GM19468 (cell line): ENCODE results near the gene FAM124A.

ENCODE experiments used
- ATAC-seq: cut with Tn5 transposase; IDR thresholded peaks from one replicate; pipeline ENCODE4 v1.9.1; 2021; ENCODE audit warnings: mild to moderate bottlenecking, moderate library complexity, moderate number of reproducible peaks; ENCODE audit not compliant: unreplicated experiment; ENCODE audit errors: extremely low read depth

Gene FAM124A

GRCh38 chr13:51237386-51237785 is 15.2 kb downstream of the FAM124A start:
- no peak for ATAC-seq

- no peak for ATAC-seq
Measured at GRCh38 chr13:51237887-51238286, 15.7 kb downstream of the FAM124A start.

- ATAC-seq, result no peak
Measured at GRCh38 chr13:51240178-51240577, 18.0 kb downstream of the FAM124A start.

- no peak for ATAC-seq
Measured at GRCh38 chr13:51240958-51241357, 18.8 kb downstream of the FAM124A start.

GRCh38 chr13:51241720-51242119 is 19.5 kb downstream of the FAM124A start:
- ATAC-seq, result no peak

- ATAC-seq, result no peak
Measured at GRCh38 chr13:51243227-51243626, 21.0 kb downstream of the FAM124A start.

- ATAC-seq, result no peak
Measured at GRCh38 chr13:51243832-51244231, 21.6 kb downstream of the FAM124A start.

GRCh38 chr13:51244637-51245405 is 22.6 kb downstream of the FAM124A start:
- no peak for ATAC-seq

- ATAC-seq, result no peak
Measured at GRCh38 chr13:51245583-51245982, 23.4 kb downstream of the FAM124A start.

GRCh38 chr13:51246025-51246417 is 23.8 kb downstream of the FAM124A start:
- ATAC-seq, result no peak

- no peak for ATAC-seq
Measured at GRCh38 chr13:51246418-51247277, 24.4 kb downstream of the FAM124A start.

GRCh38 chr13:51249255-51249654 is 27.1 kb downstream of the FAM124A start:
- no peak for ATAC-seq

- no peak for ATAC-seq
Measured at GRCh38 chr13:51249770-51250741, 27.9 kb downstream of the FAM124A start.

- ATAC-seq, result no peak
Measured at GRCh38 chr13:51251480-51251879, 29.3 kb downstream of the FAM124A start.

GRCh38 chr13:51252954-51253532 is 30.8 kb downstream of the FAM124A start:
- no peak for ATAC-seq

GRCh38 chr13:51255556-51255955 is 33.4 kb downstream of the FAM124A start:
- ATAC-seq, result no peak

- no peak for ATAC-seq
Measured at GRCh38 chr13:51257187-51257586, 35.0 kb downstream of the FAM124A start.

- no peak for ATAC-seq
Measured at GRCh38 chr13:51258612-51259548, 36.7 kb downstream of the FAM124A start.

- ATAC-seq, result no peak
Measured at GRCh38 chr13:51260154-51260553, 38.0 kb downstream of the FAM124A start.
